Testis (tissue), 2 donors: ENCODE measurements around the gene REP15.

Source experiments
- CTCF ChIP-seq, 3 experiments: fragments of 450-650 bp in 2 of 3; fragments of 200-600 bp in 1 of 3; sonication (generic) in 1 of 3; IDR thresholded peaks; one replicate each; pipeline ENCODE4 v1.5.1; 2016 to 2019; ENCODE audit warnings: antibody characterized with exemption in 3 of 3, mild to moderate bottlenecking in 2 of 3, moderate library complexity in 1 of 3
- POLR2A ChIP-seq: fragments of 450-650 bp; IDR thresholded peaks from one replicate; pipeline ENCODE4 v1.6.1; 2017; ENCODE audit warnings: antibody characterized with exemption, mild to moderate bottlenecking, moderate library complexity

GRCh38 chr12:27707216-27707615 lies 11.0 kb downstream of the REP15 start:
- TF ChIP-seq POLR2A = no peak
- TF ChIP-seq CTCF (IDR thresholded peaks at IDR 0.05) = no peak
